T-helper 1 cell (primary cell): ENCODE results near the gene EGFR.

Experiments
- DNase-seq, 5 donors: peaks; one replicate each; pipeline ENCODE4 v3.0.0-alpha.2; 2012 to 2020

EGFR gene

GRCh38 chr7:55129541-55130394, 111.0 kb downstream of the EGFR start:
- DNase-seq, result no peak

GRCh38 chr7:55130395-55131141, 111.8 kb downstream of the EGFR start:
- DNase-seq, result no peak

- no peak for DNase-seq
These were observed 112.5 kb downstream of the EGFR start for GRCh38 chr7:55131142-55131929.

- DNase-seq, result no peak
These were observed 113.7 kb downstream of the EGFR start for GRCh38 chr7:55132550-55132889.

GRCh38 chr7:55132890-55133551, 114.2 kb downstream of the EGFR start:
- peak in 1 of 5 donors; percentile 41 for DNase-seq

- DNase-seq, result peak in 1 of 5 donors; percentile 32
These were observed 115.0 kb downstream of the EGFR start for GRCh38 chr7:55133630-55134358.

- DNase-seq, result peak in 1 of 5 donors; percentile 34
These were observed 115.5 kb downstream of the EGFR start for GRCh38 chr7:55134359-55134725.

- DNase-seq, result no peak
These were observed 116.0 kb downstream of the EGFR start for GRCh38 chr7:55134786-55135185.

GRCh38 chr7:55135462-55135861, 116.6 kb downstream of the EGFR start:
- no peak for DNase-seq

- DNase-seq, result no peak
These were observed 119.8 kb downstream of the EGFR start for GRCh38 chr7:55138663-55139062.

GRCh38 chr7:55140221-55140940, 121.6 kb downstream of the EGFR start:
- peak in 1 of 5 donors; percentile 18 for DNase-seq

- no peak for DNase-seq
These were observed 122.1 kb downstream of the EGFR start for GRCh38 chr7:55140941-55141278.

- DNase-seq, result no peak
These were observed 124.2 kb downstream of the EGFR start for GRCh38 chr7:55142919-55143600.

GRCh38 chr7:55144333-55145317, 125.8 kb downstream of the EGFR start:
- no peak for DNase-seq

- DNase-seq, result no peak
These were observed 126.8 kb downstream of the EGFR start for GRCh38 chr7:55145606-55146005.

GRCh38 chr7:55147101-55147500, 128.3 kb downstream of the EGFR start:
- no peak for DNase-seq

- no peak for DNase-seq
These were observed 128.9 kb downstream of the EGFR start for GRCh38 chr7:55147736-55148135.

GRCh38 chr7:55148571-55148970, 129.8 kb downstream of the EGFR start:
- DNase-seq, result no peak

- DNase-seq, result no peak
These were observed 130.2 kb downstream of the EGFR start for GRCh38 chr7:55149001-55149400.

GRCh38 chr7:55150166-55150565, 131.3 kb downstream of the EGFR start:
- no peak for DNase-seq
